Thyroid gland (tissue), 4 donors: ENCODE data around the gene FSD1L.

ENCODE experiments used
- POLR2A ChIP-seq, 2 donors: fragments of 450-650 bp; IDR thresholded peaks; one replicate each; pipeline ENCODE4 v1.6.1; 2017; ENCODE audit warnings: antibody characterized with exemption in 2 of 2, mild to moderate bottlenecking in 2 of 2, moderate library complexity in 1 of 2
- TF ChIP-seq, protein P1 (sequence below), 6 experiments: fragments of 200-600 bp in 3 of 6; fragments of 450-650 bp in 3 of 6; sonication (generic) in 3 of 6; IDR thresholded peaks; one replicate each; pipeline ENCODE4 v1.5.1; 2016 to 2019; ENCODE audit warnings: antibody characterized with exemption in 6 of 6, mild to moderate bottlenecking in 2 of 6, inconsistent platforms in 1 of 6, moderate library complexity in 1 of 6

DNA sequence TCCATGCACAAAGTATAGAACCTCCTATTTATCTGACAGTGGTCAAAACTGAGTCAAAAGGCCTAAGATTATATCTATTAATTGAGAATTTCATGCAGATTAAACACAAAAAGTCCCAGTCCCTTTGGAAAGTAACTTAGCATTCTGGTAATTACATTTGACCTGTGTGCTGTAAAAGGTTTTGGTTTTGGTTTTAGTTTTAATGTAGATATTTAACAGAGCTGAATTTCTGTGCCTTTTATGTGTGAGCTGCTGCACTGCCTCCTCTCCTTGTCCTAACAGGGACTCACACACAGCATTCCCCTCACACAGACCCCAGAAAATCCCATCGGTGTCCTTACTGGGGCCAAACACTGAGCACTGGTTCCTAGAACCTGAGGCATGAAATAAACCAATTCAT, 31.0 kb upstream of the FSD1L start:
- TF ChIP-seq, protein P1, sequence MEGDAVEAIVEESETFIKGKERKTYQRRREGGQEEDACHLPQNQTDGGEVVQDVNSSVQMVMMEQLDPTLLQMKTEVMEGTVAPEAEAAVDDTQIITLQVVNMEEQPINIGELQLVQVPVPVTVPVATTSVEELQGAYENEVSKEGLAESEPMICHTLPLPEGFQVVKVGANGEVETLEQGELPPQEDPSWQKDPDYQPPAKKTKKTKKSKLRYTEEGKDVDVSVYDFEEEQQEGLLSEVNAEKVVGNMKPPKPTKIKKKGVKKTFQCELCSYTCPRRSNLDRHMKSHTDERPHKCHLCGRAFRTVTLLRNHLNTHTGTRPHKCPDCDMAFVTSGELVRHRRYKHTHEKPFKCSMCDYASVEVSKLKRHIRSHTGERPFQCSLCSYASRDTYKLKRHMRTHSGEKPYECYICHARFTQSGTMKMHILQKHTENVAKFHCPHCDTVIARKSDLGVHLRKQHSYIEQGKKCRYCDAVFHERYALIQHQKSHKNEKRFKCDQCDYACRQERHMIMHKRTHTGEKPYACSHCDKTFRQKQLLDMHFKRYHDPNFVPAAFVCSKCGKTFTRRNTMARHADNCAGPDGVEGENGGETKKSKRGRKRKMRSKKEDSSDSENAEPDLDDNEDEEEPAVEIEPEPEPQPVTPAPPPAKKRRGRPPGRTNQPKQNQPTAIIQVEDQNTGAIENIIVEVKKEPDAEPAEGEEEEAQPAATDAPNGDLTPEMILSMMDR (IDR thresholded peaks at IDR 0.05) = no peak
- TF ChIP-seq POLR2A (IDR thresholded peaks at IDR 0.05) = no peak
